Endothelial cell of umbilical vein (primary cell): ENCODE results near the gene TLX1.

Experiments
- EZH2 ChIP-seq: IDR thresholded peaks from 2 replicates; pipeline ENCODE4 v1.6.1; 2012; ENCODE audit warnings: borderline replicate concordance, low read depth, mild to moderate bottlenecking, moderate library complexity, low read length, inconsistent platforms; ENCODE audit not compliant: severe bottlenecking
- FOS ChIP-seq: IDR thresholded peaks from 2 replicates; pipeline ENCODE4 v1.6.1; 2011; ENCODE audit warnings: mild to moderate bottlenecking, low read length, moderate library complexity, borderline replicate concordance; ENCODE audit not compliant: insufficient read depth
- GATA2 ChIP-seq: IDR thresholded peaks from 2 replicates; pipeline ENCODE4 v1.7.0; 2011; ENCODE audit warnings: low read depth, mild to moderate bottlenecking, moderate library complexity, mixed read lengths, low read length; ENCODE audit not compliant: insufficient read length, insufficient read depth
- MYC ChIP-seq: IDR thresholded peaks from one replicate; pipeline ENCODE4 v1.6.1; 2011; ENCODE audit warnings: mild to moderate bottlenecking, low read depth, low read length
- POLR2A ChIP-seq: IDR thresholded peaks from 2 replicates; pipeline ENCODE4 v1.6.1; 2012; ENCODE audit warnings: low read depth, mild to moderate bottlenecking, control low read depth, low read length
- POLR2AphosphoS5 ChIP-seq: IDR thresholded peaks from 2 replicates; pipeline ENCODE4 v1.6.1; 2012; ENCODE audit warnings: low read depth, mild to moderate bottlenecking, control low read depth, low read length, moderate library complexity; ENCODE audit not compliant: insufficient read depth
- TF ChIP-seq, protein P1 (sequence below), 2 donors: IDR thresholded peaks; 1 replicate in 1 of 2; 2 replicates in 1 of 2; pipeline ENCODE4 v1.5.1; 2011; ENCODE audit warnings: low read length in 2 of 2, mild to moderate bottlenecking in 2 of 2, moderate library complexity in 2 of 2, control low read depth in 1 of 2, inconsistent platforms in 1 of 2, low read depth in 1 of 2; ENCODE audit not compliant: insufficient read depth in 1 of 2; ENCODE audit errors: extremely low read depth in 1 of 2
- TF ChIP-seq, protein P2 (sequence below): IDR thresholded peaks from 2 replicates; pipeline ENCODE4 v1.6.1; 2011; ENCODE audit not compliant: insufficient read depth, insufficient read length

DNA sequence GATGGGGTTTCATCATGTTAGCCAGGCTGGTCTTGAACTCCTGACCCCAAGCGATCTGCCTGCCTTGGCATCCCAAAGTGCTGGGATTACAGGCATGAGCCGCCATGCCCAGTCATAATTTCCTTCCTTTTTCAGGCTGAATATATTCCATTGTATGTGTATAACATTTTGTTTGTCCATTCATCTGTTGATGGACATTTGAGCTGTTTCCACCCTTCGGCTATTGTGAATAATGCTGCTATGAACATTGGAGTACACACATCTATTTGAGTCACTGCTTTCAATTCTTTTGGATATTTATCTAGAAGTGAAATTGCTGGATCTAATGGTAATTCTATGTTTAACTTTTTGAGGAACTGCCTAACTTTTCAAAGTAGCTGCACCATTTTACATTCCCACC lies 34.6 kb downstream of the TLX1 start:
- no peak for TF ChIP-seq POLR2AphosphoS5
- TF ChIP-seq, protein P1, sequence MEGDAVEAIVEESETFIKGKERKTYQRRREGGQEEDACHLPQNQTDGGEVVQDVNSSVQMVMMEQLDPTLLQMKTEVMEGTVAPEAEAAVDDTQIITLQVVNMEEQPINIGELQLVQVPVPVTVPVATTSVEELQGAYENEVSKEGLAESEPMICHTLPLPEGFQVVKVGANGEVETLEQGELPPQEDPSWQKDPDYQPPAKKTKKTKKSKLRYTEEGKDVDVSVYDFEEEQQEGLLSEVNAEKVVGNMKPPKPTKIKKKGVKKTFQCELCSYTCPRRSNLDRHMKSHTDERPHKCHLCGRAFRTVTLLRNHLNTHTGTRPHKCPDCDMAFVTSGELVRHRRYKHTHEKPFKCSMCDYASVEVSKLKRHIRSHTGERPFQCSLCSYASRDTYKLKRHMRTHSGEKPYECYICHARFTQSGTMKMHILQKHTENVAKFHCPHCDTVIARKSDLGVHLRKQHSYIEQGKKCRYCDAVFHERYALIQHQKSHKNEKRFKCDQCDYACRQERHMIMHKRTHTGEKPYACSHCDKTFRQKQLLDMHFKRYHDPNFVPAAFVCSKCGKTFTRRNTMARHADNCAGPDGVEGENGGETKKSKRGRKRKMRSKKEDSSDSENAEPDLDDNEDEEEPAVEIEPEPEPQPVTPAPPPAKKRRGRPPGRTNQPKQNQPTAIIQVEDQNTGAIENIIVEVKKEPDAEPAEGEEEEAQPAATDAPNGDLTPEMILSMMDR (IDR thresholded peaks at IDR 0.05; ENCODE audit: extremely low read depth in 1 of 2, insufficient read depth in 1 of 2, low read depth in 1 of 2, low read length in 2 of 2): no peak
- no peak for TF ChIP-seq MYC
- TF ChIP-seq GATA2: no peak
- TF ChIP-seq POLR2A: no peak
- TF ChIP-seq, protein P2, sequence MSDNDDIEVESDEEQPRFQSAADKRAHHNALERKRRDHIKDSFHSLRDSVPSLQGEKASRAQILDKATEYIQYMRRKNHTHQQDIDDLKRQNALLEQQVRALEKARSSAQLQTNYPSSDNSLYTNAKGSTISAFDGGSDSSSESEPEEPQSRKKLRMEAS: no peak
- TF ChIP-seq EZH2: no peak
- TF ChIP-seq FOS: no peak
